Muscle of back (tissue), 10 donors: ENCODE measurements around the gene MARVELD1. TPM values are rescaled to one million over a fixed set of nuclear protein-coding genes. Genes with fewer than 3 reads are reported as not detected.

Experiments
- polyA plus RNA-seq, 10 donors: library from polyadenylated mRNA; unstranded; fragments of 120-200 nt; gene quantifications; one replicate each; pipeline ENCODE4 v1.2.1, GENCODE V29; 2013; ENCODE audit not compliant: insufficient read length in 10 of 10

The MARVELD1 gene
- polyA plus RNA-seq, 10 donors = 35.2 to 86.5 (median 57.1) TPM

Other genes with a start within 250 kb of the MARVELD1 start
- 10 to 100 TPM; 51.9 to 84.9 (median 58.4) TPM for gene MMS19, start 215.3 kb upstream of the MARVELD1 start, polyA plus RNA-seq
- 10 to 100 TPM; 11.3 to 17.3 (median 14.0) TPM for gene UBTD1, start 214.8 kb upstream of the MARVELD1 start, polyA plus RNA-seq
- gene ANKRD2, start 141.0 kb upstream of the MARVELD1 start, polyA plus RNA-seq = 10 to 100 TPM in 9 of 10 donors, 1 to 10 TPM in 1; 8.5 to 60.8 (median 27.0) TPM
- gene HOGA1, start 129.3 kb upstream of the MARVELD1 start, polyA plus RNA-seq = 1 to 10 TPM in 3 of 10 donors, under 1 TPM in 7; 0.34 to 1.6 (median 0.80) TPM
- gene C10orf62, start 124.0 kb upstream of the MARVELD1 start, polyA plus RNA-seq = under 1 TPM in 1 of 10 donors, not detected in 9; 0.17 TPM
- gene MORN4, start 80.2 kb upstream of the MARVELD1 start, polyA plus RNA-seq = 1 to 10 TPM; 3.7 to 7.6 (median 5.1) TPM
- gene PI4K2A, start 73.1 kb upstream of the MARVELD1 start, polyA plus RNA-seq = 10 to 100 TPM in 2 of 10 donors, 1 to 10 TPM in 8; 8.8 to 12.2 (median 9.3) TPM
- 1 to 10 TPM; 3.5 to 6.1 (median 4.7) TPM for gene AVPI1, start 26.5 kb upstream of the MARVELD1 start, polyA plus RNA-seq
- 10 to 100 TPM in 7 of 10 donors, 1 to 10 TPM in 3; 8.6 to 19.1 (median 11.2) TPM for gene ZFYVE27, start 23.4 kb downstream of the MARVELD1 start, polyA plus RNA-seq
- gene SFRP5, start 58.3 kb downstream of the MARVELD1 start, polyA plus RNA-seq = 1 to 10 TPM; 1.2 to 2.2 (median 1.4) TPM
- under 1 TPM; 0.08 to 0.50 (median 0.16) TPM for gene GOLGA7B, start 136.1 kb downstream of the MARVELD1 start, polyA plus RNA-seq